Measurements from ENCODE around the gene ZNF559.

- TF ChIP-seq CTCF (IDR thresholded peaks at IDR 0.05; ENCODE audit: low read length) (no peak), EZH2 (optimal IDR thresholded peaks at IDR 0.05; ENCODE audit: low read depth, low read length) (no peak), EZH2phosphoT487 (IDR thresholded peaks at IDR 0.05; ENCODE audit: low read length) (no peak)
Measured at GRCh38 chr19:9321338-9321737, 2.6 kb upstream of the ZNF559 start.
